GM08714 (cell line): Measurements from ENCODE around the gene LINC01488.

Experiments used
- H3K4me3 ChIP-seq: fragments of 200-500 bp; sonication (Bioruptor generic); 2 replicates; pipeline ENCODE4 v1.5.1; 2014; ENCODE audit warnings: mild to moderate bottlenecking, low read length, inconsistent platforms
- ZNF274 ChIP-seq: IDR thresholded peaks from 2 replicates; pipeline ENCODE4 v1.6.1; 2012; ENCODE audit warnings: mild to moderate bottlenecking, low read depth, low read length

Gene LINC01488

GRCh38 chr11:69486773-69487291 lies 5.4 kb downstream of the LINC01488 start:
- H3K4me3 ChIP-seq, result no peak overlapping the region
- TF ChIP-seq ZNF274, result no peak

DNA sequence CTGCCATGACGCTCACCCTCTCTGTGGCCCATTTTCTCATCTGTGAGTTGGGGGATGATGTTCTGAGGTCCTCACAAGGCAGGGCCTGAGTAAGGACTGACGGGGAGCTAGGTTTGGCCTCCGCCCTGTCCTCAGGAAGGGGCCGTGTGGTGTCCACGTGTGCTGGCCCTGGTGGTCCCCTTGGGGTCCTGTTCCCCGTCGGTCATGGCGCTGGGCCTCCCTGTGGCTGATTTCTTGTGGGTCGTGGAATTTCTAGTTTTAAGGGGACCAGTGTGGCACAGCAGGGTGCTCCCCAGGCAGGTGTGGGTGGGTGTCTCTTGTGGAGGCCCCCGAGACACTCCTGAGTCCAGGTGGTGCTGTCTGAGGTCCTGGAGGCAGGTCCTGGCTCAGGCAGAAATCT lies 5.9 kb downstream of the LINC01488 start:
- TF ChIP-seq ZNF274, result no peak
- no peak overlapping the region for H3K4me3 ChIP-seq

GRCh38 chr11:69487849-69488542 lies 6.5 kb downstream of the LINC01488 start:
- TF ChIP-seq ZNF274, result no peak
- H3K4me3 ChIP-seq, result no peak overlapping the region

DNA sequence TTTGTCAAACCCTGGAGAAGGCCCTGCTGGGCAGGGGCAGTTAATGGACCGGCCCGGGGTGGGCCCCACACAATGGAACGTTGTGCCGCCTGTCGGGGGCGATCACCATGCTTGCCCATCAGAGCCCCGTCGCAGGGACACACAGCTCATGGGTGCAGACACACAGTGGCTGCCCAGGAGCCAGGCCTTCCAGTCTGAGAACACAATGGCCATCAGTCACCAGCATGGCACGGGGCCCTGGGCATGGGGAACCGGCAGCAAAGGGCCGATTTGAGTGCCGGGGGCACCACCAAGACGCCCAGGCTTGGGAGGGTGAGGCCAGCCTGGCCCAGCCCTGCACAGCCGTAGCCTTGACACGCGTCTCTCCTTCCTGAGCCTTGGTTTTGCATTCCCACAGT lies 7.1 kb downstream of the LINC01488 start:
- H3K4me3 ChIP-seq, result no peak overlapping the region
- no peak for TF ChIP-seq ZNF274

DNA sequence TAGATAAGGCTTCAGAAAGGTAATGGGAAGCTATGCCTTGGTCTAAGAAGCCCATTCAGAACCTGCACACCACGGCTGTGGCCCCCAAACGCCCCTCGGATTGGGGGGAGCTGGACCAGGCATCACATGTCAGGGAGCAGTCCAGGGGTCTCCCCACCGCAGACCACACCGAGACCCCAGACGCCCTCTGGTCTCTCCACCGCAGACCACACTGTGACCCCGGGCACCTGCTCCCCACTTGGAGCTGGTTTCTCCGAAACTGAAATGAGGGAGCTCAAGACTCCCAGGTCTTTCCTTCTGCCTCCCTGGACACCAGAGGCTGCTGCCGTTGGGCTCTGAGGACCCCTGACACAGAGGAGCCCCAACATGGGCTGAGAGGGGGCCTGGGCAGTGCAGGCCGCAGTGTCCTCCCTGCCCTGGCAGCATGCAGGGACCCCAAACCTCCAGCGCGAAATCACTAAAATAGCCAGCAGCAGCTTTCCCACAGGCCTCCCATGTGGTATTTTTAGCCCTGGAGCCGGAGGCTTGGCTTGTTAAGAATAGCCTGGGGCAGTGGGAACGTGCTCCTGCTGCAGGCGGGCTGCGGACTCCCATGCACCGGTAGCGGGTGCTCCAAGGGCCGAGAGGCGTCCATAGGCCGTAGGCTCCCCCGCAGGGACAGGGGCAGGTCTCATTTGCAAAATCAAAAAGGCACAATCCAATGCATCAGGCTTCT lies 7.7 kb downstream of the LINC01488 start:
- no peak overlapping the region for H3K4me3 ChIP-seq
- TF ChIP-seq ZNF274, result no peak

DNA sequence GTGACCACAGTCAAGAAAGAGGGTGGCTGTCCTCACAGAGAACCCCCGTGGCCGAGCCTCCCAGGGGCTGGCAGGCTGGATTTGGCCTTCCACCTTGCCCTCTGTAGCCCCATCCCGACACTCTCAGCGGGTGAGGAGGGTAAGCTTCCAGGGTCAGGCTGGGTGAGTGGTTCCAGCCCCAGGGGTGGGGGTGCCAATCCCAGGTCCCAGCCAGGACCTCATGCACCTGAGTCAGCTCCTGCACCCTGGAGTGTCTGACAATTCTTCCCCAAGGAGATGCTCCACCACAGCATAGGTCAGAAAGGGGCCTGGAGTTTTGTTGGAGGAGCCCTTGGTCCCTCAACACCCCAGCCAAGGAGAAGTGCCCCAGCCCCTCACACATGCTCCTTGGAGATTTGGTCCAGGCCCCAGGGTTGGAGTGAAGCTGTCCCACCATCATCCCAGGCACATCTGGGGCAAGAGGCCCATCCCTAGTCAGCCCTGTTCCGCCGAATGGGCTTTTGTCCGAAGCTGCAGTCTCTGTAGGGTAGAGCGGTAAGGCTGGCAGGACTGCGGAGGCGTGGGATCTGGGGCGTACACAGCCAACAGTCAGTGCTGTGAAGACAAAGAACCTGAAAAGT lies 8.4 kb downstream of the LINC01488 start:
- H3K4me3 ChIP-seq, result no peak overlapping the region
- TF ChIP-seq ZNF274, result no peak

GRCh38 chr11:69490516-69490915 lies 9.1 kb downstream of the LINC01488 start:
- TF ChIP-seq ZNF274, result no peak
- H3K4me3 ChIP-seq, result no peak overlapping the region

DNA sequence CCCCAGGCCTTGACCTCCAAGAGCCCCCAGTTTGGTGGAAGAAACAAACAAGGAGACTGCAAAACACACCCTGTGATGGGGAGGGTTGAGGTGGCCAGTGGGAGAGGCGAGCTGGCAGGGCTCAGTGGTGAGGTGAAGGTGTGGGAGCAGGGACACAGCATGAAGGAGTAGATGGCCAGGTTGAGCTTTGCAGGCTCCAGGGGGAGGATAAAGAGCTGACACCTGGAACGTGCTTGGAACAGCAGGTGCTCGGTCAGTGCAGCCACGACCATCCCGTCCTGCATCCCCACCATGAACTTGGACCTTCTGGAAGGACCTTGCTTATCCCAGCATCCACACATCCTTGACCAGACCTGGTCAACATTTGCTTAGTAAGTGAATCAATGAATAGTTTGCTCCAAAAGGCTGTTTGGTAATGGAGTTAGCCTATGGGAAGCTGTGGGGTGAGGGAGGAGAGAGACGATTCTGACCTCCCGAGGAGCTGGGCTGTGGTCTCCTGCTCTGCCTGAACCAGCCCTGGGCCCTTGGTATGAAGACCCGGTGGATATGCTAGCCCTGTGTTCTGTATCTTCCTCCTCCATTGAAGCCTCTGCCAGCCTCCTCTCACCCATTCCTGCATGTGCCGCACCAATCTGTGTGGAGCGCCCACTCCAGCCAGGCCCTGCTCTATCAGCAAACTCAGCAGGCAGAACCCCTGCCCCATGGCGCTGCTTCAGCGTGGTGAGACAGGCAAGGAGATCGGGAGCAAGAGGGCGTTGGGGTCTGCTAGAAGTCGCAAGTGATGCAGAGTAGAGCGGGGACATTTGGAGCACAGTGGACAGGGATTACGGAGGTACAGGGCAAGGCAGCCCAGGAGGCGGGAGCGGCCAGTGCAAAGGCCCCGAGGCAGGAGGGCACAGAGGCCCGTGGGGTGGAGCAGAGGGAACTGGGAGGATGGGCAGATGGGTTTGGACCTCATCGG lies 9.9 kb downstream of the LINC01488 start:
- no peak for TF ChIP-seq ZNF274

DNA sequence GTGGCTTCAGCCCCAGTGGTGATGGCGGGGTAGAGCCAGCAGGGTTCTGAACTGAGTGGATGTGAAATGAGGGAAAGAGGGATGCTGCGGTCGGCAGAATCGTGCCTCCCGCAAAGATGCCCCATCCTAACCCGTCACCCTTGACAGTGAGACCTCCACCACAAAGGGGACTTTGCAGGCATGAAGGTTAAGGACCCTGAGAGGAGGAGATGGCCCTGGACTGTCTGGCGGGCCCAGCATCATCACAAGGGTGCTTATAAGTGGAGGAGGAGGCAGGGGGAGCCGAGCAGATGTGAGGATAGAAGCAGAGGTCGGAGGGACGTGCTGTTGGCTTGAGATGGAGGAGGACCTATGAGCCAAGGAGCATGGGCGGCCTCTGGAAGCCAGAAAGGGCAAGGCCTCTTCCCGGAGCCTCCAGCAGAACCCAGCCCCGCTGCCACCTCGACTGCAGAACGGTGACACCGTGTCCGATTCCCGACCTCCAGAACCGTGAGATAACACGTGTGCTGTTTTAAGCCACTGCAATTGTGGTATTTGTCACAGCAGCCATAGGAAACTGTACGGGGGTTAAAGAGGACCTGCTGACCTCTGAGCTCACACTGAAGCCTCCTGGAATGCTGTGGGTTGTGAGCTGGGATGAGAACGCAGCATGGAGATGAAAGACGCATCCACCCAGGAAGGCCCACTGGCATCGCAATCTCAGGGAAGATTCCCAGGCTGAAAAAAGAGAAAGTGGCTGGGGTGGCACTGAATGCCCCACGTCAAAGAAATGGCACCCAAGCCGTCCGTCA lies 10.9 kb downstream of the LINC01488 start:
- H3K4me3 ChIP-seq, result no peak overlapping the region

More for the DNA sequence above, 9.9 kb downstream of the LINC01488 start:
- no peak overlapping the region for H3K4me3 ChIP-seq

DNA sequence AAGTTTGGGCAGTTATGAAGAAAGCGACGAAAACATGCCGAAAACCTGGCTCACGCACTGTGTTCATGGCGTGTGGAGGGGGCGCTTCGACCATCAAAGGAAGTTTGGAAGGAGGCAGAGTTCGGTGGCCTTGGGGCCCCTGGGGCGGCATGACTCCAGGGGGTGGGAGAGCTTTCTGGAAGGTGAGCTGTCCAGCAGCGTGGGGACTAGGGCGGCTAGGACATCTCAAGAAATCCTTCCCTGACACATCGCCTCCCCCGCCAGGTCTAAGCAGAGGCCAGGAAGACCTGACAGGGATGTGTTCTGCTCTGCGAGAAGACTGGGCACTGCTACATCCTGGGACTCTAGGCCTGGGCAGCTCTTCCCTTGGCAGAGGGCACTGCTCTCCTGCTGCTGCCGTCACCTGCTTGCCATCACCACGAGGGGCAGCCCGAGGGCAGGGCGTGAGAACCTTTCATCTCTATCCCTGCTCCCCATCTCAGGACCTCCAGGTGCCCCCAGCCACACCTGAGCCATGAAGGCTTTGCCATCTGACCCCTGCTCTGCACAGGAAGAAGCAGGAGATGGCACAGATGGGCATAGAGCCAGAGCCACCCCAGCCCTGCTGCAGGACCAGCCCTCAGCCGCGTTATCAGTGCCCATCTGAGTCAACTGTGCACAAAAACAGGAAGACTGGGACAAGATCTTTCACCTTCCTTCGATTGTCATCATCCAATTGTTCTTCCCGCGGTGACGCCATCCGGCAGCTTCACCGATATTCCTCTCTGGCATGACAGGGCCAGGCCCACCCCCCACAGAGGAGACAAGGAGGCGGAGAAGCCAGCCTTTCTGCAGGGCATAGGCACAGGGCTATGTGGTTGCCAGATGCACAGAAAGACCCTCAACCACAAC lies 12.7 kb downstream of the LINC01488 start:
- TF ChIP-seq ZNF274, result no peak
- H3K4me3 ChIP-seq, result no peak overlapping the region

More for the DNA sequence above, 10.9 kb downstream of the LINC01488 start:
- no peak for TF ChIP-seq ZNF274

DNA sequence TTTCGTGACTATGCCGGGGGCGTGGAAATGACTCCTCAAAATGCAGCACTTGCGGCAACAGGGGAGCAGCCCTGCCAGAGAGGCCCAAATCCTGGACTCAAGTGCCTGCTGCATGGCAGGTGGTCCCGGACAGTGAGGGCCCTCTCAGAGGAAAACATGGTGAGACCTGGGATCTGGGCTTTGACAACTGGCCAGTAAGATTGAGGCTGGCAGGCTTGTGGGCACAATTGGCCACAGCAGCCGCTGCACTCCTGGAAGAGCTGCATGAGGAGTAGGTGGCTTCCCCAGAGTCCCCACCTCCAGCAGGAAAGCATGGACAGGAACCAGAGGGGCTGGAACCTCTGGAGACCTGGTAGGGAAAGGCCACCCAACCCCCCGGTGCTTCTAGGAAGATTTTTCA lies 13.4 kb downstream of the LINC01488 start:
- no peak for TF ChIP-seq ZNF274
- no peak overlapping the region for H3K4me3 ChIP-seq
